Left lobe of liver (tissue), 2 donors: ENCODE measurements around the gene SORBS1. TPM values are rescaled to one million over a fixed set of nuclear protein-coding genes. Genes with fewer than 3 reads are reported as not detected.

Experiments used
- ATAC-seq: fragments of 200-7000 bp; cut with Tn5 transposase; one replicate; pipeline ENCODE4 v1.9.1; 2020; ENCODE audit warnings: mild to moderate bottlenecking, moderate library complexity
- DNase-seq: peaks from one replicate; pipeline ENCODE4 v3.0.0-alpha.2; 2020; ENCODE audit warnings: low spot score
- total RNA-seq: library from RNA; stranded (reverse); gene quantifications from one replicate; pipeline ENCODE4 v1.2.1, GENCODE V29; 2021
- donor health status: DM: no; HTN: no; CAD: no; lungs with moderate emphysema.
- donor health status: DM: no; HTN: yes; CAD: no.

The SORBS1 gene
- total RNA-seq, 1 donor from 2014 or later, result 57.9 TPM

- peak; percentile 39 for ATAC-seq
- no peak for DNase-seq
Measured at GRCh38 chr10:95330966-95331453, 230.2 kb downstream of the SORBS1 start.

GRCh38 chr10:95329296-95329695 lies 231.9 kb downstream of the SORBS1 start:
- ATAC-seq (no peak), DNase-seq (no peak)

GRCh38 chr10:95328013-95328412 lies 233.2 kb downstream of the SORBS1 start:
- DNase-seq, result no peak
- ATAC-seq, result no peak

DNA sequence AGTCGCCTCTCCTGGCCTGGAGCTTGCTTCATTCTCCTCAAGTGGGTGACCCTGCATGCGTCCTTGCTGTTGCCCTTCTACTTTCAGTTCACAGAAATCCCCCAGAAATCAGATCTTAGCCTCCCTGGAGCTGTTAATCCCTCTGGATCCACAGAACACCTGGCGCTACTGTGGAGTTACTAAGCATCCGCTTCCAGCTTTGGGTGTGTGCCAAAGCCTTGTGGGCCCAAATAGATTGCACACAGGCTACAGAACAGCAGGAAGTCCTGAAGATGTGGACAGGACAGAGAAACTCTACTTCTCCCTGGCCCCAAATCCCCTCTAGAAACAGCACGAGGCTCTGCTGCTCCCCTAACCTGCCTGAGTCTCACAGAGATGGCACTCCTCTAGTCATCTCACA lies 233.8 kb downstream of the SORBS1 start:
- DNase-seq, result peak; percentile 66
- ATAC-seq, result peak; percentile 57

DNA sequence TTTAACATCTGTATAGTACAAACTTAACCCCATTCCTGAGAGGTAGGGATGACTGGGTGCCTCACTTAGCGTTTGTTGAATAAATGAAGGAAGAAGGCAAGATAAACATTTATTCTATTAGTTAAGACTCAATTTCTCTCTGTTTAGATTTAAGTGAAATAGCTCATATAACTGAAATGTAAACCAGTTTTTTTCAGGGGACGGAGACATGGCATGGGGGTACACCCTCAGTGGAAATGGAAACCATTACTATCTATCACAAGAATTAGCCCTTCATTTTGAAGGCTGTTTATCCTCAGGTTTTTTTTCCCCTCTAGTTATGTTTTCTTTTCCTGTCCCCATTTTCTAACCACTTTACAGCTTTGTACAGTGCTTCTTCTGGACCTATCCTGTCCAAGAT lies 234.8 kb downstream of the SORBS1 start:
- no peak for DNase-seq
- ATAC-seq, result no peak

DNA sequence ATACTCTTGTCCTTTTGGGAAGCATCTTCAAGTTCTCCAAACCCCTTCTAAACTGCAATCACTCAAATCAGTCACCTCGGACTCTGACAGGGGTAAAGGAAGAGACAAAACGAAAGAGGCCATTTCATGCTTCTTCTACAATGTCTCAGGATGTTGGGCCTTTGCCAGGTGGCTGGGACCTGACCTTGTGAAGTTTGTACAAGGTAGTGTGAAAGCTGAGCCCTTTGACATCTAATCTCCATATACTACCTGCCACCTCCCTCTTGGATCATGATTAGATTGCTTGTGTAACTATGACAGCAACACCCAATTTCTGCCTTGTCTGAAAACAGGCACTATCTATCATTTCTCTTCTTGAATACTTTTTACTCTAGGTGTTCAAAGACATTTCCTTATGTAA lies 235.3 kb downstream of the SORBS1 start:
- no peak for DNase-seq
- no peak for ATAC-seq

DNA sequence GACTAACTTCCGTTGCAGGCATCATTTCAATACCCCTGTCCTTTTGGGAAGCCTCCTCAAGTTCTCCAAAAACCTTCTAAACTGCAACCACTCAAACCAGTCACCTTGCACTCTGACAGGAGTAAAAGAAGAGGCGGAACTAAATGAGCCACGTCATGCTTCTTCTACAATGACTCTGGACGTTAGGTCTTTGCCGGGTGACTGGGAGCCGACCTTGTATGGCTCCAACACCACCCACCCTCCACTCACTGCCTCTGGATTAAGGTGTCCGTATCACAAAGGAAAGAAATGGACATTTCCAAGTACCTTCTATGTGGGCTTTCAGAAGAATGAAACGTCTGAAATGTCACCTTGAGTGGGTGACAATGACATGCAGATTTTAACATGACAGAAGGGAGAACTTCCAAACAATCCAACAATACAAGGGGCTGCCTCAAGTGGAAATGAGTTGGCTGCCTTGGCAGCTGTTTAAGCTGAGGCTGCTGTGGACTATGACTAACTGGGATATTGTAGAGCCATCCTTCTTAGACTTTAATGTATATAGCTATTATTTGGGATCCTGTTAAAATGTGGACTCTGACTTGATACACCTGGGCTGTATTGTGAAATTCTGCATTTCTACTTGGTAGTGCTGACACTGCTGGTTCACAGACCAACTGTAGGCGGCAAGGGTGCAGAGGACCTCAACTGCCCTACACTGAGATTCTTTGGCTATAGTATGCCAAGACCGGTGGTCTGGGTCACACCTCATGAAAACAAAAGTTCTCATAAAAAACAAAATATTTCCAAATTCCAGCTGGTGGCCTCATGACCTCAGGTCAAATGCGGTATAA lies 236.5 kb downstream of the SORBS1 start:
- ATAC-seq, result peak; percentile 81
- DNase-seq, result no peak

GRCh38 chr10:95321554-95322301 lies 239.4 kb downstream of the SORBS1 start:
- ATAC-seq (no peak), DNase-seq (no peak)

- ATAC-seq, result no peak
- no peak for DNase-seq
Measured at GRCh38 chr10:95319239-95319638, 241.9 kb downstream of the SORBS1 start.

DNA sequence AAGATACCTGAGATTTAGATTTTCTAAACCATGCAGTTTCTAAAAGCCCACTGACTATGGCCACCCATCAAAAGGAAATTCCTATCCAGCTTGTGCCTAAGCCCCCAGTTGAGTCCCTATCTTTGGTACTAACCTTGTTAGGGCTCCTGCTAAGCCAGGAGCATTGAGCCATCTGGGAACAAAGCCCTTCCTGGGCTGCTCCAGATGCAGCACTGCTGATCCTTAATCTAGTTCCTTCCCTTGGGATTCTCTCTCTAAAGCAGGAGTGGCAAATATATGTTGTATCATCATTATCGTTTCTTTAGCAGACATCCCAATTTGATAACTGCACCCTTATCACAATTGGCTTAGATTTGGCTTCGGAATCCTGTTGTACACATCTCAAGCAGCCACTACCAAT lies 245.7 kb downstream of the SORBS1 start:
- ATAC-seq (peak; percentile 5), DNase-seq (no peak)

- ATAC-seq, result peak; percentile 79
- no peak for DNase-seq
Measured at GRCh38 chr10:95314192-95314918, 246.8 kb downstream of the SORBS1 start.

DNA sequence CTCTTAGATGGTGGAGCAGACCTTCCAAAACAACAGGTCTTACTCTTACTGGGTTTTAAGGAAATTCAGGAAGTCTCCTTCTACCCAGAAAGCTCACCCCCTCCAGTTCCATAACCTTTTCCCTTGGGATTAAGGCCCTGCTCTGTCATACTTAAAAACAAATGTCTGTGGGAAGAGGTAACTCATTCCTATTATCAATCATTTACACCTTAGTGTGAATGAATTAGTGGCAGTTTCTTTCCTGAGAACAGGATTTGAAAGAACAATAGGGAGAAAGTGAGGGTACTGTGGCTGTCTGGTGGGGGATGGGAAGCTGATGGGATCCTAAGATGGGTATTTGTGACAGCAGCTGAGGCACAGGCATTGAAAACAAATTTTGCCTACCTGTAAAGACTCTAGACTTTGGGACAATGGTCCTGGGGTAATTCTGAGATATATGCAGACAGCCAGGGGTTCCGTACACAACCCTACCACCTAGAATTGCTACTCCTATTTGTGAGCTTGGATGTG lies 248.1 kb downstream of the SORBS1 start:
- DNase-seq (no peak), ATAC-seq (no peak)

DNA sequence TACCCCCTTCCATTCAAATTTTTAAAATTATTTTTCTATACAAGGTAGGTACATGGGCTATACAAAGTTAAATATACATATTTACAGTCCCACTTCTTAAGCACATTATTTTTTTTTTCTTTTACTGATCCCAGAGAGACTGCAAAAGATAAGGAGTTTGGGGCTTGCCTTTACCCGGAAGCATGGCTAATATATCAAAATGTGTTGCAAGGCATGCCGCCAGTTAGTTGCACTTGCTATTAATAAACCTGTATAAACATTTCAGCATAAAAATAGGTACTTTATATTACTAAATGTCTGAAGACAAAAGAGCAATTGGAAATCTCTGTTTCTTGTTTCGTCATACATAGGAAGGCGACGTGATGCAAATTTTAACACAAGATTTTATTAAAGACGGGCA lies 248.9 kb downstream of the SORBS1 start:
- no peak for ATAC-seq
- no peak for DNase-seq

DNA sequence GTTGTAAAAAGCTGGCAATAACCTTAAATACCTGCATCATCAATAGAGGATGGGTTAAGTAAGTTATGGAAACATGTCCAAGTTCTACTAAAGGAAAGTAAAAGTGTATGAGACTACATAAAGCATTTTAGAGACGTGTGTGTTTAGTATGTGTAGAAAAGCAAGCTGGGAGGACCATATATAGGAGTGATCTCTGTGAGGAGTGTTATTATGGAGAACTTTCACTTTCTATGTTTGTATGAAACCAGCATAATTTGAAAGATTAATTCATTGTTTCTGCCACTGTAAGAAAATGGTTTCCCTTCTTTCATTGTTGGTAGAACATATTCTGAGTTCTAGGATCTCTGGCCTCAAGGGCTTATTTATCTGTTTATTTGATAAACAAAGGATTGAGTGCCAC lies 251.2 kb downstream of the SORBS1 start:
- ATAC-seq, result no peak

GRCh38 chr10:95308389-95309302 lies 252.5 kb downstream of the SORBS1 start:
- ATAC-seq (peak; percentile 45), DNase-seq (no peak)

More for the DNA sequence above, 251.2 kb downstream of the SORBS1 start:
- DNase-seq, result no peak

GRCh38 chr10:95306851-95307250 lies 254.3 kb downstream of the SORBS1 start:
- DNase-seq (no peak), ATAC-seq (no peak)

GRCh38 chr10:95306318-95306650 lies 254.9 kb downstream of the SORBS1 start:
- ATAC-seq (no peak), DNase-seq (no peak)

DNA sequence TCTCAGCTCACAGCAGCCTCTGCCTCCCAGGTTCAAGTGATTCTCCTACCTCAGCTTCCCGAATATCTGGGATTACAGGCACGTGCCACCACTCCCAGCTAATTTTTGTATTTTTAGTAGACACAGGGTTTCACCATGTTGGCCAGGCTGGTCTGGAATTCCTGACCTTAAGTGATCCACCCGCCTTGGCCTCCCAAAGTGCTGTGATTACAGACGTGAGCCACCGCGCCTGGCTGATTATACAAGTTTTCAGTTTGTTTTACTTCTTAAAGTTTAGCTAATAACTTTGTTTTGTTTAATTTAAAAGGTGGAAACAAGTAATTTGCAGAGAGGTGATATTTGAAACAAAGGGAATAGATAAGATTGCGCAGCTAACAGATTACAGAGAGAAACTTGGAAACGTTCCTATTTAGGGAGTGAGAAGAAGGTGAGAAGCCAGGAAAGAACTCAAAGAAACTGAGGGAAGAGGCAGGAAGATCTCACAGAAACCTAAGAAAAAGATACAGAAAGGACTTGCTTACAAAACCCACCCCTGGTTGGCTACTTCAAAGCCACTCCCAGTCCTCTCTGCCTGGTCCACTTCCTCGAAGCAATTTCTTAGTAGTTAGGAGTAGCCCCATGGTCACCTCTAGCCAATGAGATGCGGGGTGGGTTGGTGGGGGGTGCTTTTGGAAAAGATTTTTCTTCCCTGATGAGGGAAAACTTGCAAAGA lies 255.4 kb downstream of the SORBS1 start:
- DNase-seq (no peak), ATAC-seq (no peak)

DNA sequence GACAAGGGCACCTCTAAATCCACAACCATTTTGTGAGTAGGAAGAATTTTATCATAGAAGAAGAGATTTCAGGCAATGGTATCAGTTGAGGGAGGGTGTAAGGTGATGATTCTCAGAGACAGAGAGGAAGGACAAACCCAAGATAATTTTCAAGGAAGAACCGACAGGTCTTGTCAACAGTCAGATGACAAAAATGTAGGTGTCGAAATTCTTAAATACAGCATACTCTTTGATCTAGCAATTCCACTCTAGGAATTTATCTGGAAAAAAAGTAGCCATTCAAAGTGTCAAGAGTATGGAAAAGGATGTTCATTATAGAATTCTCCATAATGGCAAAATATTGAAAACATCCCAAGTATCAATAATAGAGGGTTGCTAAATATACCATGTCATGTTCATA lies 256.2 kb downstream of the SORBS1 start:
- DNase-seq (no peak), ATAC-seq (no peak)

DNA sequence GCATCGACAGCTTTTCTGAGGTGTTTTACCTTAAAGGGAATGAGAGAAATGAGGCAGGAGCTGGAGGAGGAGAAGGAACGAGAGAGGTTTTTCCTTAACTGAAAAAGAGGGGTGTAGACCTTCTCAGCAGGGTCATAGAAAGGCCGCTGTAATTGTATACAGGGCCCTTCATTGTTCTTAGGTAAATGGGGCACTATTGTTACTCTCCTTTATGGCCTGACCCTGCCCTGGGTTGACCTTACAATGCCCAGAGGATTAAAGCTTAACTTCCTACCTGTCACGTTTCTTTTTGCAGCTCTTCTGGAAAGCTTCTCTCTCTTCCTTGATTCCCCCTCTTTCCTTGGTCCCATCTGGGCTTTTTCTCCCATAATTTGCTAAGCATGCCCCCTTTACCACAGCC lies 256.7 kb downstream of the SORBS1 start:
- DNase-seq, result no peak
- ATAC-seq, result no peak
